ENCODE data around the gene PILRA. TPM values are rescaled to one million over a fixed set of nuclear protein-coding genes. Genes with fewer than 3 reads are reported as not detected.

The PILRA gene
- total and polyA plus RNA-seq, 2 of the 13 experiments (the other 11 are each of a cell fraction or from before 2014, with no cell fraction given), result 0.13 to 1.3 TPM

DNA sequence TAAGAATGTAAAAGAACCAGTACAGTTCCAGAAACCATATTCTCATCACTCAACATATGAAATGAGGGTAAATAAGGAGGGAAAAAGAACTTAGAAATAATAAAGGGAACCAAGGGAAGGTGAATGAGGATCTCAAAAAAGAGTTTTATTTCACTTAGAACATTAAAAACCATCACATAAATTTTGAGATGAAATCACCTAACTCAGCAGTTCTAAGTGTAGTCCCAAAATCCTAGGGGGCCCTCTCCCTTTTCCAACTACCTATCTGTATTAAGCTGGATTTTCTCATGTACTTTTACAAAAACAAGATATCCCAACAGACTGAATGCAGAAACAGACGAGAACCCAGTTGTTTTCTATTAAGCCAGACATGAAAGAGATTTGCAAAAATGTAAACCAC, 52.1 kb downstream of the PILRA start:
- Histone ChIP-seq H3K36me3 (replicated peaks in 1 of 2; ENCODE audit: control insufficient read depth in 1 of 2, insufficient read depth in 2 of 2, low read length in 2 of 2) (no peaks in the 10 kb centered on the region), H3K4me1 (ENCODE audit: insufficient read depth, low read length) (peaks cover 7% of the 10 kb centered on the region), H3K9me3 (ENCODE audit: low read length) (no peaks in the 10 kb centered on the region), H3K27me3 (ENCODE audit: control insufficient read depth in 1 of 2, insufficient read depth in 2 of 2, low read length in 2 of 2) (no peaks in the 10 kb centered on the region; a peak in 1 of 5 replicates), H3K4me2 (ENCODE audit: low read depth, low read length) (no peak overlapping the region), H3K9ac (ENCODE audit: insufficient read depth, low read depth, low read length) (no peak overlapping the region), H3K27ac (ENCODE audit: extremely low read length, insufficient read depth, low read length) (no peak overlapping the region), H3K79me2 (ENCODE audit: insufficient read depth, low read length) (peaks cover under 1% of the 10 kb centered on the region), H4K20me1 (ENCODE audit: insufficient read depth, low read length) (no peaks in the 10 kb centered on the region), H3K4me3 (replicated peaks in 1 of 3; ENCODE audit: insufficient read depth in 1 of 3, low read depth in 2 of 3, low read length in 3 of 3) (no peak overlapping the region), H2AFZ (ENCODE audit: low read length) (no peak overlapping the region)
- intact Hi-C loops (cut with micrococcal nuclease; ENCODE audit: unreplicated experiment), result no loop called here
- CTCF ChIA-PET (ENCODE audit: low intra/inter-chr PET ratio, low total read pairs), result no interaction called here
- no peak for ATAC-seq
- DNase-seq (ENCODE audit: low spot score), result no peak
- FAIRE-seq, result no peak
- in situ Hi-C loops (cut with HindIII; ENCODE audit: extremely low pct_ligation_motif_present, low pct_unique_long_range_greater_than_20kb), result no loop called here
- 81% methylated on average over 1 of the region's 1 CpG for WGBS (ENCODE audit: low lambda C conversion rate)
- no TSS peak for BruUV-seq (replicated peaks)
- POLR2A ChIA-PET, result no interaction called here
- TF ChIP-seq GABPB1 (CRISPR knock-in tag; IDR thresholded peaks at IDR 0.05), result no peak
- no peak for TF ChIP-seq ZNF382 (CRISPR knock-in tag; IDR thresholded peaks at IDR 0.05; ENCODE audit: borderline replicate concordance)
- TF ChIP-seq MAFK (conservative IDR thresholded peaks at IDR 0.05 in 1 of 2, IDR thresholded peaks at IDR 0.05 in 1 of 2; ENCODE audit: low read length in 2 of 2), result peak in 1 of 2 experiments; percentile 45; a peak in 2 of 4 replicates
- TF ChIP-seq NFE2L2 (IDR thresholded peaks at IDR 0.05; ENCODE audit: low read length), result no peak
- no peak for TF ChIP-seq ZNF841 (CRISPR knock-in tag; IDR thresholded peaks at IDR 0.05; ENCODE audit: borderline replicate concordance)
- TF ChIP-seq, protein P1, sequence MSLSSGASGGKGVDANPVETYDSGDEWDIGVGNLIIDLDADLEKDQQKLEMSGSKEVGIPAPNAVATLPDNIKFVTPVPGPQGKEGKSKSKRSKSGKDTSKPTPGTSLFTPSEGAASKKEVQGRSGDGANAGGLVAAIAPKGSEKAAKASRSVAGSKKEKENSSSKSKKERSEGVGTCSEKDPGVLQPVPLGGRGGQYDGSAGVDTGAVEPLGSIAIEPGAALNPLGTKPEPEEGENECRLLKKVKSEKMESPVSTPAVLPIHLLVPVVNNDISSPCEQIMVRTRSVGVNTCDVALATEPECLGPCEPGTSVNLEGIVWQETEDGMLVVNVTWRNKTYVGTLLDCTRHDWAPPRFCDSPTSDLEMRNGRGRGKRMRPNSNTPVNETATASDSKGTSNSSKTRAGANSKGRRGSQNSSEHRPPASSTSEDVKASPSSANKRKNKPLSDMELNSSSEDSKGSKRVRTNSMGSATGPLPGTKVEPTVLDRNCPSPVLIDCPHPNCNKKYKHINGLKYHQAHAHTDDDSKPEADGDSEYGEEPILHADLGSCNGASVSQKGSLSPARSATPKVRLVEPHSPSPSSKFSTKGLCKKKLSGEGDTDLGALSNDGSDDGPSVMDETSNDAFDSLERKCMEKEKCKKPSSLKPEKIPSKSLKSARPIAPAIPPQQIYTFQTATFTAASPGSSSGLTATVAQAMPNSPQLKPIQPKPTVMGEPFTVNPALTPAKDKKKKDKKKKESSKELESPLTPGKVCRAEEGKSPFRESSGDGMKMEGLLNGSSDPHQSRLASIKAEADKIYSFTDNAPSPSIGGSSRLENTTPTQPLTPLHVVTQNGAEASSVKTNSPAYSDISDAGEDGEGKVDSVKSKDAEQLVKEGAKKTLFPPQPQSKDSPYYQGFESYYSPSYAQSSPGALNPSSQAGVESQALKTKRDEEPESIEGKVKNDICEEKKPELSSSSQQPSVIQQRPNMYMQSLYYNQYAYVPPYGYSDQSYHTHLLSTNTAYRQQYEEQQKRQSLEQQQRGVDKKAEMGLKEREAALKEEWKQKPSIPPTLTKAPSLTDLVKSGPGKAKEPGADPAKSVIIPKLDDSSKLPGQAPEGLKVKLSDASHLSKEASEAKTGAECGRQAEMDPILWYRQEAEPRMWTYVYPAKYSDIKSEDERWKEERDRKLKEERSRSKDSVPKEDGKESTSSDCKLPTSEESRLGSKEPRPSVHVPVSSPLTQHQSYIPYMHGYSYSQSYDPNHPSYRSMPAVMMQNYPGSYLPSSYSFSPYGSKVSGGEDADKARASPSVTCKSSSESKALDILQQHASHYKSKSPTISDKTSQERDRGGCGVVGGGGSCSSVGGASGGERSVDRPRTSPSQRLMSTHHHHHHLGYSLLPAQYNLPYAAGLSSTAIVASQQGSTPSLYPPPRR (CRISPR knock-in tag; IDR thresholded peaks at IDR 0.05; ENCODE audit: borderline replicate concordance), result no peak
- TF ChIP-seq MAFF (IDR thresholded peaks at IDR 0.05; ENCODE audit: low read depth, low read length), result 0 out of 2 replicates have a peak, but pooled peaks have one; percentile 11
- TF ChIP-seq GATA4 (IDR thresholded peaks at IDR 0.05; ENCODE audit: borderline replicate concordance, low read depth), result no peak
- no peak for TF ChIP-seq ZNF709 (CRISPR knock-in tag; IDR thresholded peaks at IDR 0.05)
- no peak for TF ChIP-seq POGZ (CRISPR knock-in tag; IDR thresholded peaks at IDR 0.05)
- TF ChIP-seq, protein P2, sequence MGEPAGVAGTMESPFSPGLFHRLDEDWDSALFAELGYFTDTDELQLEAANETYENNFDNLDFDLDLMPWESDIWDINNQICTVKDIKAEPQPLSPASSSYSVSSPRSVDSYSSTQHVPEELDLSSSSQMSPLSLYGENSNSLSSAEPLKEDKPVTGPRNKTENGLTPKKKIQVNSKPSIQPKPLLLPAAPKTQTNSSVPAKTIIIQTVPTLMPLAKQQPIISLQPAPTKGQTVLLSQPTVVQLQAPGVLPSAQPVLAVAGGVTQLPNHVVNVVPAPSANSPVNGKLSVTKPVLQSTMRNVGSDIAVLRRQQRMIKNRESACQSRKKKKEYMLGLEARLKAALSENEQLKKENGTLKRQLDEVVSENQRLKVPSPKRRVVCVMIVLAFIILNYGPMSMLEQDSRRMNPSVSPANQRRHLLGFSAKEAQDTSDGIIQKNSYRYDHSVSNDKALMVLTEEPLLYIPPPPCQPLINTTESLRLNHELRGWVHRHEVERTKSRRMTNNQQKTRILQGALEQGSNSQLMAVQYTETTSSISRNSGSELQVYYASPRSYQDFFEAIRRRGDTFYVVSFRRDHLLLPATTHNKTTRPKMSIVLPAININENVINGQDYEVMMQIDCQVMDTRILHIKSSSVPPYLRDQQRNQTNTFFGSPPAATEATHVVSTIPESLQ (CRISPR knock-in tag; conservative IDR thresholded peaks at IDR 0.05), result no peak
- TF ChIP-seq, protein P3, sequence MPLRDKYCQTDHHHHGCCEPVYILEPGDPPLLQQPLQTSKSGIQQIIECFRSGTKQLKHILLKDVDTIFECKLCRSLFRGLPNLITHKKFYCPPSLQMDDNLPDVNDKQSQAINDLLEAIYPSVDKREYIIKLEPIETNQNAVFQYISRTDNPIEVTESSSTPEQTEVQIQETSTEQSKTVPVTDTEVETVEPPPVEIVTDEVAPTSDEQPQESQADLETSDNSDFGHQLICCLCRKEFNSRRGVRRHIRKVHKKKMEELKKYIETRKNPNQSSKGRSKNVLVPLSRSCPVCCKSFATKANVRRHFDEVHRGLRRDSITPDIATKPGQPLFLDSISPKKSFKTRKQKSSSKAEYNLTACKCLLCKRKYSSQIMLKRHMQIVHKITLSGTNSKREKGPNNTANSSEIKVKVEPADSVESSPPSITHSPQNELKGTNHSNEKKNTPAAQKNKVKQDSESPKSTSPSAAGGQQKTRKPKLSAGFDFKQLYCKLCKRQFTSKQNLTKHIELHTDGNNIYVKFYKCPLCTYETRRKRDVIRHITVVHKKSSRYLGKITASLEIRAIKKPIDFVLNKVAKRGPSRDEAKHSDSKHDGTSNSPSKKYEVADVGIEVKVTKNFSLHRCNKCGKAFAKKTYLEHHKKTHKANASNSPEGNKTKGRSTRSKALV (CRISPR knock-in tag; IDR thresholded peaks at IDR 0.05), result no peak

Data from HepG2 (cell line).